ENCODE measurements around the gene RNGTT. TPM values are rescaled to one million over a fixed set of nuclear protein-coding genes. Genes with fewer than 3 reads are reported as not detected.
"Not testable (repeated sequence)": the region's sequence is repeated elsewhere in the genome, so short reads cannot be mapped to it uniquely, and the experiment has no call there.

RNGTT gene
- polyA plus RNA-seq, 1 donor: 9.6 TPM

DNA sequence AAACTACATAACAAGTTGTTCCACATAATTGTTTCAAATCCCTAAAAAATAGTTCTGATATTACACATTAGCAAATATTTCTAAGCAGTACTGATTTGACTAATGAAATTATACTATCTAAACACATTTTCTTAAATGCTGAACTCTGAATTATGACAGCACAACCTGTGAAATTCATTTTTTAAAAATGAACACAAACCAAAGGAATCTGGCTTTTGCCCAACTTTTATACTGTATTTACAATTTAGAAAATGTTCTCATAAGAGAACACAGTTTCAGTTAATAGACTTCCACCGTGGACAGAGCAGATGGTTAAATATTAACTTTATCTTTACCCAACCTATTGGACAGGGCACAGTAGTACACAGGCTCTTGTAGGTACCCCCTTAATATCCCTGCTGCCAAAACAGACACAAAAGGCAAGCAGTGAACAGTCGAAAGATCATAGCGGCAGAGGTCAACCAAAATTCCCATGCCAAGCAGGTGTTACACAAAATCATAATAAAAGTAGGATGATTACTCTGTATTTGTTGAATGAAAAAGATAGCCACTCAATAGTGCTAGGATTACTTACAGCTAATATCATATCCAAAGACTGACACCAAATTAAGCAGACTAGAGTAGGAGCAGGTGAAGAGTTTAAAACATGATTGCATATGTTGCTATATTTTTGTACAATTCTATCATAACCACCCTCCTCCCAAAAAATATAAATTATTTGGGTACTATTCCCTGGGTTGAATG, 122.5 kb downstream of the RNGTT start:
- peaks cover 6% of the 10 kb centered on the region for H3K36me3 ChIP-seq (ENCODE audit: control insufficient read depth, insufficient read depth, low read length)
- peak; percentile 23 to 60 for DNase-seq
- WGBS (ENCODE audit: insufficient coverage, low lambda C conversion rate): no CpG with 5 or more reads among the region's 3 CpGs

DNA sequence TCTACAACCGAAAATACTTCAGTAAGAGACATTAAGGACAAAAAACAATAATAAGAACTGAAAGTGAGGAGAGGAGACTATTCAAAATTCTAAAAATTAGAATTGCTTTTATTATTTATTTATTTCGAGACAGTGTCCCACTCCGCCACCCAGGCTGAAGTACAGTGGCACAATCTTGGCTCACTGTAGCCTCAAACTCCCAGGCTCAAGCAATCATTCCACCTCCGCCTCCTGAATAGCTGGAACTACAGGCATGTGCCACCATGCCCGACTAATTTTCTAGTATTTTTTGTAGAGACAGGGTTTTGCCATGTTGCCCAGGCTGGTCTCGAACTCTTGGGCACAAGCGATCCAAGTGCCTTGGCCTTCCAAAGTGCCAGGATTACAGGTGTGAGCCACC, 123.1 kb downstream of the RNGTT start:
- Histone ChIP-seq H3K4me1 (ENCODE audit: control insufficient read depth, insufficient read depth, low read length) (no peaks in the 10 kb centered on the region), H3K27me3 (ENCODE audit: control insufficient read depth, insufficient read depth, low read length) (no peaks in the 10 kb centered on the region), H3K9me3 (ENCODE audit: control insufficient read depth, low read depth, low read length) (peaks cover 9% of the 10 kb centered on the region), H3K4me3 (ENCODE audit: low read length) (no peak overlapping the region), H3K27ac (ENCODE audit: low read length) (no peak overlapping the region), H3K36me3 (ENCODE audit: control insufficient read depth, insufficient read depth, low read length) (peaks cover 6% of the 10 kb centered on the region)
- 90% methylated on average over 2 of the region's 7 CpGs for WGBS (ENCODE audit: insufficient coverage, low lambda C conversion rate)
- DNase-seq: no peak

More for the DNA sequence above, 122.5 kb downstream of the RNGTT start:
- H3K27ac ChIP-seq (ENCODE audit: low read length): no peak overlapping the region
- H3K27me3 ChIP-seq (ENCODE audit: control insufficient read depth, insufficient read depth, low read length): no peaks in the 10 kb centered on the region
- no peaks in the 10 kb centered on the region for H3K4me1 ChIP-seq (ENCODE audit: control insufficient read depth, insufficient read depth, low read length)
- H3K9me3 ChIP-seq (ENCODE audit: control insufficient read depth, low read depth, low read length): peaks cover 6% of the 10 kb centered on the region
- no peak overlapping the region for H3K4me3 ChIP-seq (ENCODE audit: low read length)

DNA sequence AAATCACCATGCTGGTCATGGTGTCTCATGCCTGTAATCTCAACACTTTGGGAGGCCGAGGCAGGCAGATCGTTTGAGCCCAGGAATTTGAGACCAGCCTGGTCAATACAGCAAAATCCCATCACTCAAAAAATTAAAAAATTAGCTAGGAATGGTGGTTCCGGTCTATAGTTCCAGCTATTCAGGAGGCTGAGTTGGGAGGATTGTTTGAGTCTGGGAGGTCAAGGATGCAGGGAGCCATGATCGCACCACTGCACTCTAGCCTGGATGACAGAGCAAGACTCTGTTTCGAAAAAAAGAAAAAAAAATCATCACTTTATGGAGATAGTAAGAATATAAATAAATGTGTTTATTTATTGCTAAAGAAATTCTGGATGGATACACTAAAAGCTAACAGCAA, 124.1 kb downstream of the RNGTT start:
- Histone ChIP-seq H3K4me3 (ENCODE audit: low read length) (no peak overlapping the region), H3K27me3 (ENCODE audit: control insufficient read depth, insufficient read depth, low read length) (no peaks in the 10 kb centered on the region), H3K9me3 (ENCODE audit: control insufficient read depth, low read depth, low read length) (peaks cover 9% of the 10 kb centered on the region), H3K27ac (ENCODE audit: low read length) (no peak overlapping the region), H3K4me1 (ENCODE audit: control insufficient read depth, insufficient read depth, low read length) (no peaks in the 10 kb centered on the region), H3K36me3 (ENCODE audit: control insufficient read depth, insufficient read depth, low read length) (peaks cover 6% of the 10 kb centered on the region)
- DNase-seq: no peak
- 97% methylated on average over 3 of the region's 5 CpGs for WGBS (ENCODE audit: insufficient coverage, low lambda C conversion rate)

DNA sequence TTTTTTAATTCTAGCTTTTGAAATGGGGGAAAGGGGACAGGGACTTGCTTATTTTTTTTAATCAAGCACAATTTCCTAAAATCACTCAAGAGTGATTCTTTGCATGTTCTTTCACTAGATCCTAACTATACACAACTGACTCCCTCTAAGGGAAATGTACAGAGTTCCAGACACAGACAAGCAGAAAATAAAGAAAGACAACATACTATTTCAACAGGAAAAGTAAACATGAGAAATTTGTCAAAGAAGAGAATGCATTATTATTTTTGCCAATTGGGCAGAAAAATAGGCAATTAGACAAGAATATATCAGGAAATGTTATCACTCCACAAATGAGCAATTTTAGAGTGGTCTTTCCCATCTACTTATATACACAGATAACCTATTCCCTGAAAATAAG, 128.2 kb downstream of the RNGTT start:
- Histone ChIP-seq H3K4me1 (ENCODE audit: control insufficient read depth, insufficient read depth, low read length) (no peaks in the 10 kb centered on the region), H3K4me3 (ENCODE audit: low read length) (no peak overlapping the region), H3K36me3 (ENCODE audit: control insufficient read depth, insufficient read depth, low read length) (no peaks in the 10 kb centered on the region), H3K27me3 (ENCODE audit: control insufficient read depth, insufficient read depth, low read length) (no peaks in the 10 kb centered on the region), H3K9me3 (ENCODE audit: control insufficient read depth, low read depth, low read length) (peaks cover 12% of the 10 kb centered on the region), H3K27ac (ENCODE audit: low read length) (no peak overlapping the region)
- DNase-seq: no peak

DNA sequence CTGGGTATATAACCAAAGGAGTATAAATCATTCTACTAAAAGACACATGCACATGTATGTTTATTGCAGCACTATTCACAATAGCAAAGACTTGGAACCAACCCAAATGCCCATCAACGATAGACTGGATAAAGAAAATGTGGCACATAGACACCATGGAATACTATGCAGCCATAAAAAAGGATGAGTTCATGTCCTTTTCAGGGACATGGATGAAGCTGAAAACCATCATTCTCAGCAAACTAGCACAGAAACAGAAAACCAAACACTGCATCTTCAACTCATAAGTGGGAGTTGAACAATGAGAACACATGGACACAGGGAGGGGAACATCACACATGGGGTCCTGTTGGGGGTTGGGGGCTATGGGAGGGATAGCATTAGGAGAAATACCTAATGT, 130.3 kb downstream of the RNGTT start:
- H3K27me3 ChIP-seq (ENCODE audit: control insufficient read depth, insufficient read depth, low read length); H3K36me3 ChIP-seq (ENCODE audit: control insufficient read depth, insufficient read depth, low read length); H3K4me3 ChIP-seq (ENCODE audit: low read length); DNase-seq; H3K4me1 ChIP-seq (ENCODE audit: control insufficient read depth, insufficient read depth, low read length); H3K27ac ChIP-seq (ENCODE audit: low read length): not testable (repeated sequence)
- peaks cover 15% of the 10 kb centered on the region for H3K9me3 ChIP-seq (ENCODE audit: control insufficient read depth, low read depth, low read length)
- no CpG with 5 or more reads among the region's 1 CpG for WGBS (ENCODE audit: insufficient coverage, low lambda C conversion rate)

DNA sequence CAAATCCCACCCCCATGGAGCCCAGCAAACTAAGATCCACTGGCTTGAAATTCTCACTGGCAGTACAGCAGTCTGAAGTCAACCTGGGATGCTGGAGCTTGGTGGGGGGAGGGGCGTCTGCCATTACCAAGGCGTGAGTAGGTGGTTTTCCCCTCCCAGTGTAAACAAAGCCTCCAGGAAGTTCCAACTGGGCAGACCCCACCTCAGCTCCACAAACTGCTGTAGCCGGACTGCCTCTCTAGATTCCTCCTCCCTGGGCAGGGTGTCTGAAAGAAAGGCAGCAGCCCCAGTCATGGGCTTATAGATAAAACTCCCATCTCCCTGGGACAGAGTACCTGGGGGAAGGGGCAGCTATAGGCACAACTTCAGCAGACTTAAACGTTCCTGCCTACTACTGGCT, 135.8 kb downstream of the RNGTT start:
- not testable (repeated sequence) for H3K36me3 ChIP-seq (ENCODE audit: control insufficient read depth, insufficient read depth, low read length); H3K9me3 ChIP-seq (ENCODE audit: control insufficient read depth, low read depth, low read length); H3K4me3 ChIP-seq (ENCODE audit: low read length); DNase-seq; H3K27me3 ChIP-seq (ENCODE audit: control insufficient read depth, insufficient read depth, low read length); H3K4me1 ChIP-seq (ENCODE audit: control insufficient read depth, insufficient read depth, low read length); H3K27ac ChIP-seq (ENCODE audit: low read length)
- WGBS (ENCODE audit: insufficient coverage, low lambda C conversion rate): no CpG with 5 or more reads among the region's 4 CpGs

DNA sequence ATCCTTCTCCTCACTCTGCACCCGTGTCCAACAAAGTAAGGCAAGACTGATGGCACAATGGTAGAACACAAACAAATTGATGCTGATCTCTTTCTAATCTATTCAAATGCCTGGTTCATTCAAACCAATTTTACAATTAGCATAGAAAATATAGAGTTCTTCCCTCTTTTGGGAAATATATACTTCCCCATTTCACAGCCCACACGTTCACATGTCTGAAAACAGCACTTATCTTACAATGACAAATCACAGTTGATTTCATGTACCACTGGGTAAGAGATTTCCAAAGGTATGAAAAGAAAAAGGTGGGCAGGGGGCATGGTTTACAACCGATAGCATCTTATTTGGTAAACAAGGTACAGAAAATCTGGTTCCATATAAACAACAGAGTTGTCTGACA, 137.6 kb downstream of the RNGTT start:
- Histone ChIP-seq H3K27me3 (ENCODE audit: control insufficient read depth, insufficient read depth, low read length) (no peaks in the 10 kb centered on the region), H3K4me1 (ENCODE audit: control insufficient read depth, insufficient read depth, low read length) (no peaks in the 10 kb centered on the region), H3K36me3 (ENCODE audit: control insufficient read depth, insufficient read depth, low read length) (peaks cover 5% of the 10 kb centered on the region), H3K4me3 (ENCODE audit: low read length) (no peak overlapping the region), H3K9me3 (ENCODE audit: control insufficient read depth, low read depth, low read length) (peaks cover 3% of the 10 kb centered on the region), H3K27ac (ENCODE audit: low read length) (no peak overlapping the region)
- 100% methylated on average over 2 of the region's 3 CpGs for WGBS (ENCODE audit: insufficient coverage, low lambda C conversion rate)
- no peak for DNase-seq

DNA sequence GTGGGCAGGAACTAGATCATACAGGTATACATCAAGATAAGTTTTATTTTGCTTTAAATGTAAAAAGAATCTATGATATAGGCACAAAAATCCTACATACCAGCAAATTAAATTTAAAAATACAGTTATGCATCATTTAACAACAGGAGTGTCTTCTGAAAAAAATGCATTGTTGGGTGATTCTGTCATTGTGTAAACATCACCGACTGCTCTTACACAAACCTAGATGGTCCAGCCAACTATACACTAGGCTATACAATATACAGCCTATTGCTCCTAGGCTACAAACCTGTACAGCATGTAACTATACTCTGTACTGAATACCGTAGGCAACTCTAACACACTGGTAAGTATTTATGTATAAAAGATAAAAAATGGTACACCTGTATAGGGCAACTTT, 139.4 kb downstream of the RNGTT start:
- Histone ChIP-seq H3K27me3 (ENCODE audit: control insufficient read depth, insufficient read depth, low read length) (no peaks in the 10 kb centered on the region), H3K4me3 (ENCODE audit: low read length) (no peak overlapping the region), H3K27ac (ENCODE audit: low read length) (no peak overlapping the region), H3K36me3 (ENCODE audit: control insufficient read depth, insufficient read depth, low read length) (peaks cover 5% of the 10 kb centered on the region), H3K9me3 (ENCODE audit: control insufficient read depth, low read depth, low read length) (no peaks in the 10 kb centered on the region), H3K4me1 (ENCODE audit: control insufficient read depth, insufficient read depth, low read length) (no peaks in the 10 kb centered on the region)
- no peak for DNase-seq
- WGBS (ENCODE audit: insufficient coverage, low lambda C conversion rate): no CpG with 5 or more reads among the region's 2 CpGs

DNA sequence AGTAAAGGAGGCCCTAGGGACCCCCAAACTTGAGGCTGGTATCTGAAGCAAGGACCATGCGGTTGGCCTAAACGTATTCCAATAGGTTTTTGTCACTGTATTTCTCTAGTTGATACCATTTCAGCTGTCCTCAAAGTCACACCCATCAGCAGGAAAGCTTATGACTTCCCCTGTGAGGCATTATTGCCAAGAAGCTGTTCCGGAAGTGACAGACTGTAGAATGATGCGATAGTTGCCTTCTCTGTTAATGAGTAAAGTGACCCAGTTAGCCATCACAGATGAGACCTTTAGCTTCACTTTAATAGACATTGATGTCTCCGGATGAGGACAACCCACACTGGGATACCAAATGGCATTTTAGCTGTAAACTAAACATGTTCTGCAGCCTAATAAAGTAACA, 147.9 kb downstream of the RNGTT start:
- peak in 1 of 2 donors; percentile 3 for DNase-seq
- no CpG with 5 or more reads among the region's 5 CpGs for WGBS (ENCODE audit: insufficient coverage, low lambda C conversion rate)
- no peaks in the 10 kb centered on the region for H3K36me3 ChIP-seq (ENCODE audit: control insufficient read depth, insufficient read depth, low read length)
- no peak overlapping the region for H3K4me3 ChIP-seq (ENCODE audit: low read length)
- no peak overlapping the region for H3K27ac ChIP-seq (ENCODE audit: low read length)
- H3K27me3 ChIP-seq (ENCODE audit: control insufficient read depth, insufficient read depth, low read length): no peaks in the 10 kb centered on the region
- H3K9me3 ChIP-seq (ENCODE audit: control insufficient read depth, low read depth, low read length): no peaks in the 10 kb centered on the region
- H3K4me1 ChIP-seq (ENCODE audit: control insufficient read depth, insufficient read depth, low read length): no peaks in the 10 kb centered on the region

DNA sequence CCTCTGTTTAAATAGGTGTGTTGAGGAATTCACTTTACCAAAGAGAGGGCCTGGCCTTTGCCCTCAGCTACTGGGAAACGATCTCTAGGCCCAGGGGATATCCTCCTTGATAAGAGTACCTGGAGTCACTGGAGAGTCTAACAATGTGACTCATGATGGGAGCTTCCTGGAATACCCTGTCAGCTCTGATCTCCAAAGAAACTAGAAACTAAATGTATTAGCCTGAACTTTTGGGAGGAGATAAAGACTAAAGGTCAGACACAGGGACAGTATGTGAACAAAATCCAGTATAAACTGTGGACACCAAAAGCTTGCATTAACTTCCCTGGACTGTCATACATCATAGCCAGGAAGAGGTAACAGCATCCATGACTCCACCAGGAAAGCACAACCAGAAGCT, 148.5 kb downstream of the RNGTT start:
- WGBS (ENCODE audit: insufficient coverage, low lambda C conversion rate): no CpG with 5 or more reads among the region's 1 CpG
- Histone ChIP-seq H3K27ac (ENCODE audit: low read length) (no peak overlapping the region), H3K4me1 (ENCODE audit: control insufficient read depth, insufficient read depth, low read length) (no peaks in the 10 kb centered on the region), H3K9me3 (ENCODE audit: control insufficient read depth, low read depth, low read length) (no peaks in the 10 kb centered on the region), H3K36me3 (ENCODE audit: control insufficient read depth, insufficient read depth, low read length) (no peaks in the 10 kb centered on the region), H3K4me3 (ENCODE audit: low read length) (no peak overlapping the region), H3K27me3 (ENCODE audit: control insufficient read depth, insufficient read depth, low read length) (no peaks in the 10 kb centered on the region)
- peak; percentile 0 to 5 for DNase-seq

DNA sequence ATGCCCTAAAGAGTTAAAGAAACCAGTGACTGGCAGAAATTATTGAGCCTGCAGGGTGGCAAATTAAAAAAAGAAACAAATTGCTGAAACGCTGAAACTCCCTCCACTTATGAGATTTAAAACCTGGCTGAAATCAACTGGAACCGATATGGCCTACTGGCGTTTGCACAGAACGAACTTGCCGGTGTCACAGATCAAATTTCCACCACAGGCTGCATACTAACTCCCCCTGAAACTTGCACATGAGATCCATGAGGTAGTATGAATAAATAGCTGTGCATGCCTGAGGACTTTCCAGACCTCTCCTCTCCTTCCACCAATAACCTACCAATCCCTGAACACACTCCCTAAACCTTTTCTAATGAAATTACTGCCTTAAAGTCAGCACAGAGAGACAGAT, 150.4 kb downstream of the RNGTT start:
- H3K4me3 ChIP-seq (ENCODE audit: low read length): no peak overlapping the region
- 100% methylated on average over 1 of the region's 5 CpGs for WGBS (ENCODE audit: insufficient coverage, low lambda C conversion rate)
- DNase-seq: no peak
- no peaks in the 10 kb centered on the region for H3K36me3 ChIP-seq (ENCODE audit: control insufficient read depth, insufficient read depth, low read length)
- no peaks in the 10 kb centered on the region for H3K4me1 ChIP-seq (ENCODE audit: control insufficient read depth, insufficient read depth, low read length)
- H3K9me3 ChIP-seq (ENCODE audit: control insufficient read depth, low read depth, low read length): peaks cover 3% of the 10 kb centered on the region
- H3K27ac ChIP-seq (ENCODE audit: low read length): no peak overlapping the region
- no peaks in the 10 kb centered on the region for H3K27me3 ChIP-seq (ENCODE audit: control insufficient read depth, insufficient read depth, low read length)
